Measurements from ENCODE around the gene CNIH1. TPM values are rescaled to one million over a fixed set of nuclear protein-coding genes. Genes with fewer than 3 reads are reported as not detected.
A peak's percentile ranks its signal among the peaks of the same experiment; 100 is the strongest.
"Not testable (repeated sequence)": the region's sequence is repeated elsewhere in the genome, so short reads cannot be mapped to it uniquely, and the experiment has no call there.

Gene CNIH1
- total and polyA plus RNA-seq, 4 experiments from 2014 or later: 46.9 to 128 (median 71.6) TPM

GRCh38 chr14:54447231-54447692, 6.1 kb upstream of the CNIH1 start:
- Mint-ChIP-seq H3K4me3 (no peak overlapping the region), H3K4me1 (peaks cover 0 to under 1% (median 0%) of the 10 kb centered on the region in 4 donors), H3K27me3 (peaks cover 5 to 7% of the 10 kb centered on the region in 2 donors), H3K9me3 (peaks cover 0 to 1% (median 0%) of the 10 kb centered on the region in 8 donors), H3K27ac (no peak overlapping the region), H3K36me3 (no peaks in the 10 kb centered on the region)
- no peak overlapping the region for H3K4me3 ChIP-seq (ENCODE audit: low read length in 2 of 2)
- ChIA-PET CTCF (ENCODE audit: partially characterized antibody) (no interaction called here), POLR2A (ENCODE audit: partially characterized antibody) (interaction anchor here (1.0 kb wide), 1 partner anchor 41 kb away, joined by 3 read pairs; the partner anchor contains the start of gene GMFB)
- no peaks in the 10 kb centered on the region for H3K27me3 ChIP-seq (ENCODE audit: insufficient read depth, low read length)
- no peak overlapping the region for H3K27ac ChIP-seq (ENCODE audit: low read depth, low read length)
- H3K9me3 ChIP-seq (ENCODE audit: control insufficient read depth in 1 of 2, low read length in 2 of 2): no peaks in the 10 kb centered on the region
- H3K4me1 ChIP-seq (ENCODE audit: insufficient read depth, low read length): peaks cover under 1% of the 10 kb centered on the region
- no peaks in the 10 kb centered on the region for H3K36me3 ChIP-seq (ENCODE audit: insufficient read depth, low read length)
- DNase-seq: no peak
- intact Hi-C loops (cut with micrococcal nuclease): no loop called here

GRCh38 chr14:54446161-54446693, 5.1 kb upstream of the CNIH1 start:
- Mint-ChIP-seq H3K36me3 (peaks cover 0 to 1% of the 10 kb centered on the region in 2 donors), H3K4me1 (peaks cover 9 to 11% (median 9%) of the 10 kb centered on the region in 4 donors), H3K4me3 (no peak overlapping the region), H3K9me3 (peaks cover 0 to 1% (median 0%) of the 10 kb centered on the region in 8 donors), H3K27ac (no peak overlapping the region), H3K27me3 (peaks cover 5 to 7% of the 10 kb centered on the region in 2 donors)
- H3K27ac ChIP-seq (ENCODE audit: low read depth, low read length): no peak overlapping the region
- POLR2A ChIA-PET (ENCODE audit: partially characterized antibody): no interaction called here
- no peak for DNase-seq
- H3K4me1 ChIP-seq (ENCODE audit: insufficient read depth, low read length): peaks cover 8% of the 10 kb centered on the region
- H3K4me3 ChIP-seq (ENCODE audit: low read length in 2 of 2): no peak overlapping the region
- intact Hi-C loops (cut with micrococcal nuclease): no loop called here
- CTCF ChIA-PET (ENCODE audit: partially characterized antibody): interaction anchor here (1.1 to 2.1 kb wide), 2 partner anchors 64 to 328 kb away, joined by 3 to 5 read pairs; partner anchors contain the start of gene CGRRF1
- H3K27me3 ChIP-seq (ENCODE audit: insufficient read depth, low read length): no peaks in the 10 kb centered on the region
- H3K36me3 ChIP-seq (ENCODE audit: insufficient read depth, low read length): no peaks in the 10 kb centered on the region
- H3K9me3 ChIP-seq (ENCODE audit: control insufficient read depth in 1 of 2, low read length in 2 of 2): no peaks in the 10 kb centered on the region

GRCh38 chr14:54444681-54445080, 3.5 kb upstream of the CNIH1 start:
- no peak overlapping the region for H3K4me3 Mint-ChIP-seq

GRCh38 chr14:54443981-54444380, 2.8 kb upstream of the CNIH1 start:
- Mint-ChIP-seq H3K9me3 (peaks cover 0 to 1% (median 0%) of the 10 kb centered on the region in 8 donors), H3K27me3 (peaks cover 3 to 7% of the 10 kb centered on the region in 2 donors), H3K4me3 (no peak overlapping the region), H3K27ac (peak overlapping the region in 1 of 7 donors; percentile 6), H3K36me3 (peaks cover 0 to 5% of the 10 kb centered on the region in 2 donors), H3K4me1 (peaks cover 18 to 29% (median 24%) of the 10 kb centered on the region in 4 donors)
- H3K4me3 ChIP-seq (ENCODE audit: low read length in 2 of 2): no peak overlapping the region
- H3K4me1 ChIP-seq (ENCODE audit: insufficient read depth, low read length): peaks cover 23% of the 10 kb centered on the region
- H3K27me3 ChIP-seq (ENCODE audit: insufficient read depth, low read length): no peaks in the 10 kb centered on the region
- POLR2A ChIA-PET (ENCODE audit: partially characterized antibody): interaction anchor here (1.4 to 2.1 kb wide), 2 partner anchors 45 to 47 kb away, joined by 5 to 6 read pairs; partner anchors contain the start of genes CDKN3 and GMFB
- no peaks in the 10 kb centered on the region for H3K9me3 ChIP-seq (ENCODE audit: control insufficient read depth in 1 of 2, low read length in 2 of 2)
- no peak overlapping the region for H3K27ac ChIP-seq (ENCODE audit: low read depth, low read length)
- no peak for DNase-seq
- CTCF ChIA-PET (ENCODE audit: partially characterized antibody): interaction anchor here (0.6 to 3.0 kb wide), 4 partner anchors 40 to 66 kb away, joined by 3 to 22 read pairs (median 4); partner anchors contain the start of genes CDKN3 and CGRRF1
- intact Hi-C loops (cut with micrococcal nuclease): loop anchor here (5.0 kb wide), 3 partner anchors 183 to 492 kb away; partner anchors contain the start of gene GCH1
- H3K36me3 ChIP-seq (ENCODE audit: insufficient read depth, low read length): no peaks in the 10 kb centered on the region

More at GRCh38 chr14:54444681-54445080, 3.5 kb upstream of the CNIH1 start:
- H3K4me3 ChIP-seq (ENCODE audit: low read length in 2 of 2): no peak overlapping the region
- H3K4me1 ChIP-seq (ENCODE audit: insufficient read depth, low read length): peaks cover 17% of the 10 kb centered on the region
- POLR2A ChIA-PET (ENCODE audit: partially characterized antibody): no interaction called here
- no peaks in the 10 kb centered on the region for H3K27me3 ChIP-seq (ENCODE audit: insufficient read depth, low read length)
- Mint-ChIP-seq H3K27me3 (peaks cover 5 to 7% of the 10 kb centered on the region in 2 donors), H3K9me3 (peaks cover 0 to 1% (median 0%) of the 10 kb centered on the region in 8 donors), H3K4me1 (peaks cover 16 to 23% (median 18%) of the 10 kb centered on the region in 4 donors), H3K27ac (no peak overlapping the region), H3K36me3 (peaks cover 0 to 5% of the 10 kb centered on the region in 2 donors)
- H3K9me3 ChIP-seq (ENCODE audit: control insufficient read depth in 1 of 2, low read length in 2 of 2): no peaks in the 10 kb centered on the region
- no peaks in the 10 kb centered on the region for H3K36me3 ChIP-seq (ENCODE audit: insufficient read depth, low read length)
- no peak overlapping the region for H3K27ac ChIP-seq (ENCODE audit: low read depth, low read length)
- intact Hi-C loops (cut with micrococcal nuclease): loop anchor here (5.0 kb wide), 3 partner anchors 183 to 492 kb away; partner anchors contain the start of gene GCH1
- CTCF ChIA-PET (ENCODE audit: partially characterized antibody): interaction anchor here (1.3 to 2.1 kb wide), 2 partner anchors 39 to 65 kb away, joined by 3 to 5 read pairs; partner anchors contain the start of gene CGRRF1
- no peak for DNase-seq

- not testable (repeated sequence) for H3K4me3 ChIP-seq (ENCODE audit: low read length in 2 of 2); H3K27ac ChIP-seq (ENCODE audit: low read depth, low read length); H3K4me3 Mint-ChIP-seq; H3K36me3 ChIP-seq (ENCODE audit: insufficient read depth, low read length); H3K27ac Mint-ChIP-seq; DNase-seq; H3K36me3 Mint-ChIP-seq; H3K9me3 Mint-ChIP-seq; H3K27me3 Mint-ChIP-seq; H3K9me3 ChIP-seq (ENCODE audit: control insufficient read depth in 1 of 2, low read length in 2 of 2); H3K27me3 ChIP-seq (ENCODE audit: insufficient read depth, low read length)
- intact Hi-C loops (cut with micrococcal nuclease): loop anchor here (5.0 kb wide), 3 partner anchors 184 to 491 kb away; partner anchors contain the start of gene GCH1
- CTCF ChIA-PET (ENCODE audit: partially characterized antibody): interaction anchor here (0.8 to 3.0 kb wide), 2 partner anchors 47 to 331 kb away, joined by 4 to 22 read pairs; partner anchors contain the start of gene CDKN3
- H3K4me1 Mint-ChIP-seq: peaks cover 21 to 38% (median 28%) of the 10 kb centered on the region in 4 donors
- peaks cover 32% of the 10 kb centered on the region for H3K4me1 ChIP-seq (ENCODE audit: insufficient read depth, low read length)
- POLR2A ChIA-PET (ENCODE audit: partially characterized antibody): interaction anchor here (1.4 to 3.0 kb wide), 3 partner anchors 46 to 66 kb away, joined by 5 to 13 read pairs (median 6); partner anchors contain the start of genes CDKN3, CGRRF1 and GMFB
Observed at GRCh38 chr14:54442961-54443360, 1.8 kb upstream of the CNIH1 start.

- H3K4me3 Mint-ChIP-seq: peak overlapping the region; percentile 83 to 93 (median 91)
- peaks cover 56% of the 10 kb centered on the region for H3K4me1 ChIP-seq (ENCODE audit: insufficient read depth, low read length)
- peak overlapping the region; percentile 55 for H3K27ac ChIP-seq (ENCODE audit: low read depth, low read length)
- peaks cover 0 to 13% of the 10 kb centered on the region in 2 donors for H3K36me3 Mint-ChIP-seq
- H3K4me3 ChIP-seq (ENCODE audit: low read length in 2 of 2): peak overlapping the region; percentile 45 to 61
- POLR2A ChIA-PET (ENCODE audit: partially characterized antibody): interaction anchor here (1.2 to 3.0 kb wide), 3 partner anchors 42 to 69 kb away, joined by 4 to 13 read pairs (median 7); partner anchors contain the start of genes CGRRF1 and GMFB
- DNase-seq: no peak
- H3K9me3 Mint-ChIP-seq: peaks cover 0 to 1% (median 0%) of the 10 kb centered on the region in 8 donors
- H3K36me3 ChIP-seq (ENCODE audit: insufficient read depth, low read length): no peaks in the 10 kb centered on the region
- H3K4me1 Mint-ChIP-seq: peaks cover 35 to 62% (median 42%) of the 10 kb centered on the region in 4 donors
- no peaks in the 10 kb centered on the region for H3K9me3 ChIP-seq (ENCODE audit: control insufficient read depth in 1 of 2, low read length in 2 of 2)
- peak overlapping the region; percentile 63 to 93 (median 88) for H3K27ac Mint-ChIP-seq
- no peaks in the 10 kb centered on the region for H3K27me3 ChIP-seq (ENCODE audit: insufficient read depth, low read length)
- intact Hi-C loops (cut with micrococcal nuclease): loop anchor here (2.0 to 5.0 kb wide), 4 partner anchors 187 to 488 kb away; partner anchors contain the start of gene GCH1
- CTCF ChIA-PET (ENCODE audit: partially characterized antibody): interaction anchor here (2.2 kb wide), 1 partner anchor 44 kb away, joined by 7 read pairs; the partner anchor contains the start of gene CDKN3
- H3K27me3 Mint-ChIP-seq: no peaks in the 10 kb centered on the region
Observed at GRCh38 chr14:54440476-54440872, 700 bp downstream of the CNIH1 start.
